ENCODE results near the gene DLG2.
A peak's percentile ranks its signal among the peaks of the same experiment; 100 is the strongest.

The DLG2 gene

DNA sequence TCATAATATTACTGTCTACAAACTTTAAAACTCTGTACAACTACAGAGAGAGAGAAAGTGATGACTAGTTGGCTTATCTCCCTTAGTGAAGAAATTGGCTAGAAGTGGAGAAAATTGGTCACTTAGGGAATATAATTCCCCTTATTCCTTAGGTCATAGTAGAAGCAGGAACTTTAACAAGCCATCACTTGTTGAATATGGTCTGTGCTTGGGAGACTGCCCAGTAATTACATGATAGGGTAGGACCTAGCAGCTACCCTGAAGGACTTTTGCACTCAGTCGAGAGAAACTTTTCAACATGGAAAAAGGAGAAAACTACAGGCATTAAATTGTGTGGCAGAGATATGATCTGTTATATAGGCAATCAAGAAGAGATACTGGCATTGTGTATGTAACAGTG, 1764.5 kb downstream of the DLG2 start:
- no peak for DNase-seq

DNA sequence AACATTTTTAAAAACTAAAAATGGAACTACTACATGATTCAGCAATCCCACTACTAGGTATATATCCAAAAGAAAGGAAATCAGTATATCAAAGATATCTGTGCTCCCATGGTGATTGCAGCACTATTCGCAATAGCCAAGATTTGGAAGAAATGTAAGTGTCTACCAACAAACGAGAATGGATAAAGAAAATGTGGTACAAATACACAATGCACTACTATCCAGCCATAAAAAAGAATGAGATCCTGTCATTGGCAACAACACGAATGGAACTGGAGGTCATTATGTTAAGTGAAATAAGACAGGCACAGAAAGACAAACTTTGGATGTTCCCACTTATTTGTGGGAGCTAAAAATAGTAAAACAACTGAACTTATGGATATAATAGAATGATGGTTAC, 1765.1 kb downstream of the DLG2 start:
- DNase-seq, result no peak

DNA sequence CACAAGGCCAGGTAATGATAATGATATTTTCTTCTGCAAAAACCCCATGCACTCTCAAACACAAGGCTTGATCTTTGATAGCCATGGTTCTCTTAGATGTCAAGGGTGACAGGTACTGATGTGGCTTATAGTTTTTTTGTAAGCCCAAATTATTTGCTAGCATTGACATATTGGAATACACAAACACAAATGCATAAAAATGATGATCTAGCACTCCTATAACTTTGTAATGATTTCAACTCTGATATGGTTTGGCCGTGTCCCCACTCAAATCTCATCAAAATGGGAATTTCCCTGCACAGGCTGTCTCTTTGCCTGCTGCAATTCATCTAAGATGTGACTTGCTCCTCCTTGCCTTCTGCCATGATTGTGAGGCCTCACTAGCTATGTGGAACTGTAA, 1768.5 kb downstream of the DLG2 start:
- DNase-seq, result no peak

DNA sequence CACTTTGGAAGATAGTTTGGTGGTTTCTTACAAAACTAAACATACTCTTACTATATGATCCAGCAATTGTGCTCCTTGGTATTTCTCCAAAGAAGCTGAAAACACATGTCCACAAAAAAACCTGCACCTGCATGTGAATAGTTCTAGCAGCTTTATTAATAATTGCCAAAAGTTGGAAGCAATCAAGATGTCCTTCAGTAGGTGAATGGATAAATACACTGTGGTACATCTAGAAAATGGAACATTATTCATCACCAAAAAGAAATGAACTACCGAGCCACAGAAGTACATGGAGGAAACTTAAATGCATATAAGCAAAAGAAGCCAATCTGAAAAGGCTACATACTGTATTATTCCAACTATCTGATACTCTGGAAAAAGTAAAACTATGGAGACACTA, 1771.9 kb downstream of the DLG2 start:
- DNase-seq, result no peak

DNA sequence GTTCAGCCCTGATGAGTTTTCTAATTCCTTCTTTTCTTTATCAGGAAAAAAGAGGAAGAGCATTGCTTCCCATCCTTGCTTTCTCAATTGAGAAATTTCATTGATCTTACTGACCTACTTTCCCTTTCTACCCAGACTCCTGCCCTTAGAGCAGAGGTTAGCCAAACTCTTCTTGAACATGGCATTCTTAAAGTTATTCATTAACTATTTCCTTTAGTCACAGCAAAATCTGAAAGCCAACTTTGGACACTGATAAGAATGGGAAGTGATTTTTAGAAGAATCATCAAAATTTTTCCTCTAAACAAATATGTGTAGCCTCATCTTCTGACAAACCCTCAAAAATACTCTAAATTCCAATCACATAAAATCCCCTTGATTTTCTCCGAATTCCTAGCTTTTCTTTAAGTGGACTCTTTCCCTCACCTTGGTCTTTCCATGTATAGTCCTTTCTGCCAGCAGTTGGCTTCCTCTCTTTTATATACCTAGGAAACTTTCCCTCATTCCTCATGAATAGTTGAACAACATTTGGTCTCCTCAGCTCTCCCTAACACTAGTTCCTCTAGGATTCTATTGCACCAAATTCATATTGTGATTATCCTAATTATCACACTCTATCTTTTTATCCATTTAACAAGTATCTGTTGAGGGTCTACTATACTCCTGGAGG, 1774.2 kb downstream of the DLG2 start:
- no peak for DNase-seq

DNA sequence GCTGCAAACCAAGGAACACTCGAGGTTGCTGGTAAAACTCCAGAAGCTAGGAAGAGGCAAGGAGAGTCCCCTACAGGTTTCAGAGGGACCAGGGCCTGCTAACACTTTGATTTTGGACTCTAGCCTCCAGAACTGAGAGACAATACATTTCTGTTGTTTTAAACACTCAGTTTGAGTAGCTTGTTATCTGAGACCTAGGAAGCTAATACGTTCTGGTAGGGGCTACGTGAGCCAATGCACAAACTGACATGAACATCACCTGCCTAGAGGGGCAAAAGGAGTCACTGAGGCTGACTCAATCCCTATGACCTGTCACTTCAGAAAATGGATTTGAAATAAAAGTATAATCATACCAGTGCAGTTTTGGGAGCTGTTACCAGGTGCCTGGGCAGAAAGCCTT, 1775.1 kb downstream of the DLG2 start:
- no peak for DNase-seq

DNA sequence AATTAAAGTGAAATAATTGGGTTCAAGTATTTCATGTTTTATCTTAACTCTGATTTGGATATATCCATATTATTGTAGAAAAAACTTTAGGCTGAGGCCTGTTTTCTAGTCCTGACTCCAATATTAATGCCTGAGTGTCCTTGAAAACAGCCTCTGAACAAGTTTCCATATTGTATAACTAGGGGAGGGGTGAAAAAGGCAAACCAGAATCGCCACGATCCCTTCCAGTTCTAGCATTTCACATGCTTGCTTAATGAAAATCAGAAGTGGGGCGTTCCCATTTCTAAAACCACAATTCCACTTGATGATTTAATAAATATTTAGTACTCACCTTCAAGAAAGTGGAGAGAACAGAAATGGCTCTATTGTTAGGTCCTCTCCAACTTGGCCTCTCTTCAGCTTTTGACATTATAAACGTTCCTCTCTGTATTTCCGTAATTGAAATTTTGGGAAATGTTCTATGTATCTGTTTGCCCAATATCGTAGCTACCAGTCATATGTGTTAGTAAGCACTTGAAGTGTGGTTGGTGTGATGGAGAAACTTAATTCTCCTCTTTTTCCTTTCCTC, 1779.6 kb downstream of the DLG2 start:
- no peak for DNase-seq

DNA sequence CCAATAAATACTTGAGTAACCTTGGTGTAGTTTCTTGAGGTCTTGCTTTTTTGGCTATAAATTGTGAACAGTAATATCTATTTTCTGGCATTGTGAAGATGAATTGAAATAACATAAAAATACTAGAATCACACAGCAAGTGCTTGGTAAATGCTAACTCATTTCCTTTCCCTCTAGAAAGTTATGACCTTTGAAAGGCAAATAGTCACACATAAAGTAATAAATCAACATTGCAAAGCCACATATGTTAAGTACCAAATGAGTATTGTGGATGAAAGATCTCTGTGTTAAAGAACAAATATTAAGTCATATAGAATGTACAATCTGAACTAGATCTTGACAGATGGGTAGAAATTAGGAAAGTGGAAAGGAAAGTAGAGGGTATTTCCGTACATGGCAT, 1781.3 kb downstream of the DLG2 start:
- no peak for DNase-seq

DNA sequence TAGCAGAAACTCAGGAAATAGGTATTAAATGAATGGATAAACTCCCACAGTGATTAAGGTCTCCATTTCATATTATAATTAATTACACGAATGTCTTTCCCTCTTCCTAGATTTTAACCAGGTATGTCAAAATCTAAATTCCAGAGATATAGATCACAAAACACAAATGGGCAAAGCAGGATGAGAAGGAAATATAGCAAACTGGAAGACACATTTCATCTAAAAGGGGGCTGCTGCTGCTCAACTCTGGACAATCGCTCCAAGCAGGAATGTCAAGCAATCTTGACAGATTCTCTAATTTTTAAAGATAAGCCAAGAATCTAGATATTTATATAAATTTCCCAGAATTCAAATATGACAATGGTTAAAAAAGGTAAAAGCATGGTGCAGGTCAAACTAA, 1786.8 kb downstream of the DLG2 start:
- DNase-seq, result no peak

DNA sequence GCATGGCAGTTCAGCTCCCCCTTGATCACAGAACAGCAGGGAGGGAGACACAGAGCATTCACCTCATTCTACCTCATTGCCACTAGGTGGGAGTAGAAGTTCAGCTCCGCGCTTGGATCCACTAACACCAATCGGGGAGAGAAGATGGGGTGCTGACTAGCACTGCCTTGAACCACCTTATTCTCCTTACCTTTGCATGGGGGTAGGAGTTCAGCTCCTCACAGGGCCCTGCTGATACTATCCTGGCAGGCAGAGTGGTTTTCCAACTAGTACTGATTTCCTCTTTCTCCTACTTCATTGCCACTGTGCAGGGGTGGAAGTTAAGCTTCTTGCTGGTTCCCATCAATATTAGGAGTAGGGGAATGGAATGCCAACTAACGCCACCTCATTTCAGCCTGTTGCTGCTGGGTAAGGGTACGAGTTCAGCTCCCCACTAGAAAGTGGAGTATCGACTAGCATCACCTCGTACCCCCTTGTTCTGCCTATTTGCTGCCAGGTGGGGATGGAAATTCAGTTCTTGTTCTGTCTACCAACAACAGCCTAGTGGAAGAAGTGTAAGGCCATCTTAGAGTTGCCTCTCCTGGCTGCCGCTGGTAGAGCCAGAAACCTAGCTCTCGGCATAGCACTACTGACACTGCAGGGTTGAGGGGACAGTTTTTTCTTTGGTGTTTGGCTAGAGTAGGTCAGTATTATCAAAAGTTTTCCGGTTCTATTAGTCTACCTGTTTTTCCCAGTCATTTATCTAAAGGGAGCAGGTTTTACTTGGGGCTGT, 1790.1 kb downstream of the DLG2 start:
- DNase-seq, result peak; percentile 23

DNA sequence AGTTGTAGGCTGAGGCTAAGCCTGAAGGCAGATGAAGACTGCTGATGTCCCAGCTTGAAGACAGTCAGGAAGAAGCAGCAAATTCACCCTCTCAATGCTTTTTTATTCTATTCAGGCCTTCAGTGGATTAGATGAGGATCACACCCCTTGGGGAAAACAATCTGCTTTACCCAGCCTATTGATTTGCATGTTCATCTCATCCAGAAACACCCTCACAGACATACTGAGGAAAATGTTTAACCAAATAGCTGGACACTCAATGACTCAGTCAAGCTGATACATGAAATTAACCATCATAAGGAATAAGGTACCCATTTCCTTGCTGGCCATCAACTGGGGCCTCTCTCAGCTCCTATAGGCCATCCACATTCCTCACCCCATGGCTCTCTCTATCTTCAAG, 1791.1 kb downstream of the DLG2 start:
- no peak for DNase-seq

DNA sequence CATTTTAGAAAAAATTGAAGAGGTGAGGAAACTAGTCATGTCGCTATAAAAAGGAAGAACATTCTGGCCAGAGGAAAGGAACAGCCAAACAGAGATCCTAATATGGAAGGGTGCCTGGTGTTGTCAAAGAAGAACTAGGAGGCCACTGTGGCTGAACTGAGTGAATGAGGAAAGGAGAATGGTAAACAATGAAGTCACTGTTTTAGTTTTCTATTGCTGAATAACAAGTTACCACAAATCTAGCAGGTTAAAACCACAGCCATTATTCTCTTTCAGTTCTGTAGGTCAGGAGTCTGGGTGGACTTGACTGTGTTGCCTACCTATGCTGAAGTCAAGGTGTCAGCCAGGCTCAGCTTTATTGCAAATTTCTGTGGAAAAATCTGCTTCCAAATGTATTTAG, 1791.7 kb downstream of the DLG2 start:
- no peak for DNase-seq

DNA sequence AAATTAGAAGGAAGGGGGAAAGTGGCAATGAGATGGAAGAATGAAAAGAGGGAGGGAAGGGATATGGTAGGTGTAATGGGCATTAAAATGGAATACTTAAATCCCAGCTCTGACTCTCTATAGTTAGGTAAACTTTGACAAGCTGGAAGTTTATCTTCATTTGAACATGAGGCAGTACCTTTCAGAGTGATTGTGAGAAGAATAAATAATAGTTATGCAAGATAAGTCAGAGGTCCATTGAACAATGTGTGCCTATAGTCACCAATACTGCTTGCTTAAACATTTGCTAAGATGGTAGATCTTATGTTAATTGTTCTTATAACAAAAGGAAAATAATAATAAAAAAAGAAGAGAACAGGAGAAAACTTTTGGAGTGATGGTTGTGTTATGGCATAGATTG, 1795.2 kb downstream of the DLG2 start:
- no peak for DNase-seq

DNA sequence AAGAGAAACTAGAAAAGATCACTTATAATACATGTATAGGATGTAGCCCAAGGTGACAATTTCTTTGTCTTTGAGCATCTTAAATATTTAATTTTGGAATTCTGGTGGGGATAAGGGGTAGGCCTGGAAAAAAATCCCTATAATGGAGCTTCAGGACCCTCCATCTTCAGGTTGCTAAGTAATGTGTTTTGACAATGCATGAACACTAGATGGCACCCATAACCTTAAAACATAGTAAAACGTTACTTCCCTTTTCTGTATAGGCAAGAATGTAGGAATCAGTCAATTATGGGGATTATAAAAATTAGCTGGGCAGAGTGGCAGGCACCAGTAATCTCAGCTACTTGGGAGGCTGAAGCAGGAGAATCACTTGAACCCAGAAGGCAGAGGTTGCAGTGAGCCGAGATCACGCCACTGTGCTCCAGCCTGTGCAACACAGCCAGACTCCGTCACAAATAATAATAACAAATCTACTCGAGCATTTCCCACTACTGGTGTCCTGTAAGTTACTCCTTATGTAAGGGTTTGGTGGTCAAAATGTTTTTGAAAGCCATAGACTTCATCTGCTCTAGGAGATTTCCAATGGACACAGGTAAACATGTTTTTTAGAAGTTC, 1799.1 kb downstream of the DLG2 start:
- DNase-seq, result peak; percentile 3

DNA sequence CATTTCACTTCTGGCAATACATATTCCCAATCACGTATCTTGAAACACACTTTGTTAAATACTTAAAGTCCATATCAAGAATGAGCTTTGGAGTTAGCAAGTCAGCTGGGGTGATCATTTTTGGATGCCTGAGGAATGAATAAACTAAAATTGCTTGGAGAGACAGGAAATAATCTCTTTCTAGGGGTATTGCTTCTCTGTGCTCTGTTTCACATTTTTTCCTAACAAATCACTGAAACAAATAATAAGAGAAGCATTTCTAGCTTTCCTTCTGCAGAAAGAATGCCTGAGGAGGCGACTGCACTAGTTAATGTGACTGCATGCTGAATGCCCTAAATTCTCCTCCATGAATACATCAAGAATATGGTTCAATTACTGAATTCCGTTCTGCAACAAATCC, 1799.6 kb downstream of the DLG2 start:
- no peak for DNase-seq

DNA sequence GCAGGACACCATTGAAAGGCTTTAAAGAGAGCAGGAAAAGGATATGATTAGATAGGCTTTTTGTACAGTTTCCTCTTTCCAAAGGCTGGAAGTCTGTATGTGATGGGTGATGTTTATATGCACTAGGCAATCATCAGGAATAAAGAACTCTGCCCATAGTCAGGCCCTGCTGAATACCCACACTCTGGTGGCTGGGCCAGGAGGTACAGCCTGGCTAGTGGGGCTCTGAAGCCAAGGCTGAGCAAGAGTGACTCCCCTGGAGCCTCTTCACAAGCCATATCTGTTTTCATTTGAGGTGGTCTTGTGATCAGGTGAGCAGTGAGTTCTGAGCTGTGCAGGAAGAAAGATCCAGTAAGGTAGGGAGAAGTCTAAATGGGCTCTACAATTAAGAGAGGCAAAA, 1801.1 kb downstream of the DLG2 start:
- no peak for DNase-seq

DNA sequence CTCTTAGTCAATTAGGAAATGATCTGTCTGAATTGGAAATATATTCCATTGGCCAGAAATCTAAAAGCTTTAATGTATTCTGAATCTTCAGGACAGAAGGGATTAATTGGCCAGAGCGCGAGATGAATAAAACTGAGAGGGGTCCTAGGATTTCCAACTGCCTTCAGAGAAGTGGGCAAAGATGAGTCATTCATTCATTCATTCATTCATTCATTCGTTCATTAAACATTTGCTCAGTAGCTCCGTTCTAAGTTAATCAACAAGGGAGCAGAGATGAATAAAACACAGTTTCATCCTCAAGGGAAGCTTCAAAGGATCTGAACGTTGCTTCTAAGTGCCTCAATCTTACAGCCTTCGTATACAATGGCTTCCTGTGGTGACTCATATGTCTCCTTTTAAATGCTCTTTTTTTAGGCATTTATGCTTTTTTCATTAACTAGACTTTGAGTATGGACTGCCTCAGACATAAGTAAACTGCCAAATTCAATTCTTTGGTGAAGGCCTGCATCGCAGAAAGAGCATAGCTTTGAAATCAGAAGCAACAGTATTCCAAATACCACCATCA, 1803.6 kb downstream of the DLG2 start:
- no peak for DNase-seq

DNA sequence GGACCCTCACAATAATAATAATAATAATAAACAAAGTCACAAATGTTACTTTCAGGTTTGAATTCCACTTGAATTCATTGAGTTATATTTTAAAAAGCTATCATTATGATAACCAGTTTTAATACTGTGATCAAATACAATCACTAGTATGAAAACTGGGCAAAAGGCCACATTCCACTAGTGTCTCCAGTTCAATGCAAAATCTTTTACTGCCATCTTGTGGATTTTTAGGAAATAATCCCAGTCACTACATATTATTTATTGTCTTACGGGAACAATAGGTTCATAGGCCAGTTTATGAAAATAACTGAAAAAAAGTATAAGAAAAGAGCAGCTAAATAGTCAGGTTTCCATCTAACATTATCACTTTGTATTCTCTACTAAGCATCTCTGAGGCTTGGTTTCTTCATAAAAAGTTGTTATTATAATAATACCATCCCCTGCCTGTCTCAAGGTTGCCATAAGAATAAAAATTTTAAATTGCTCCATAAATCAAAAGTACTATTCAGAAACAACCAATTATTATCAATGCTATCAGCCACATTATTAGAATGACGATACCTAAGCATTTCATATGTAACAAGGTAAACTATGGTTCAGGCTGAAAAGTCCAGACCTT, 1807.1 kb downstream of the DLG2 start:
- DNase-seq, result peak; percentile 35

DNA sequence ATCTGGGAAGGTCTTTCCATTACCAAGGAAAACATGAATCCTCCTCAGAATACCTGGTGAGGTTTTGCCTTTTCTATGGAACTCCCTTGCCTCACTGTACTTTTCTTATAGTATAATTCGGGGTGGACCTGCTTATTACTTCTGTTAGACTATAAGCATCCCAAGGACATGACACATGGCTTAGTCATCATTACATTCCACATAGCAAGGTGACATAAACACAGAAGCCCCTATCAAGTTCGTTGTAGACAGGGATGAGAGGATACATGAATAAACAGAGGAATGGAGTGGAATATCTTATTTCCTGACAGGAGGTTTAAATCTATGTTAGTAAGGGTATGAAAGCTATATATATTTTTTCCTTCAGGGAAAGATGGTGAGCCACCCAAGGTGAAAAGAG, 1808.8 kb downstream of the DLG2 start:
- no peak for DNase-seq

DNA sequence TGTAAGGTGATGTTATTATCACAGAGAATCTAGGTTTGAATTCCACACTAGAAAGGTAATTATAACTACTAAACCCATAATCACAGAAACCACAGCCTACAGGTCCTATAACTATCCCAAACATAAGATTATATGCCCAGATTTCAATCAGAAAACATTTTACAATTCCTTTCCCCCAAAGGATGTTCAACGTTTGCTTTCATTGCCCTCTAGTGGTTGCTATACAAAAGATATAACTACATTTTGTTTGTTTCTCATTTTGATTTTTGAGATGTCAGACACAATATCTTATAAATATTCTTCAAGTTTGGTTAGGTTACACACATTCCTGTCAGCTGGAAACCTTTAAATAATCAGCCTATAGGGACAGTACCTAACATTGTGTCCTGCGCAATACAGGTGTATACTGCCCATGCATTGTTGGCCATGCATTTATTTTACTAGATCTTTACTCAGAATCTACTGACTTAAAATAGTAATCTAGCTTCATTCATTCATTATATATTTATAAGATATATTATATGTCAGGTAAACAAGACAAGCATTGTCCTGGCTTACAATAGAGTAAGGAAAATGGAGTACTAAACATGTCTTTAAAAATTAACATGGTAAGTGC, 1810.5 kb downstream of the DLG2 start:
- DNase-seq, result peak; percentile 3

DNA sequence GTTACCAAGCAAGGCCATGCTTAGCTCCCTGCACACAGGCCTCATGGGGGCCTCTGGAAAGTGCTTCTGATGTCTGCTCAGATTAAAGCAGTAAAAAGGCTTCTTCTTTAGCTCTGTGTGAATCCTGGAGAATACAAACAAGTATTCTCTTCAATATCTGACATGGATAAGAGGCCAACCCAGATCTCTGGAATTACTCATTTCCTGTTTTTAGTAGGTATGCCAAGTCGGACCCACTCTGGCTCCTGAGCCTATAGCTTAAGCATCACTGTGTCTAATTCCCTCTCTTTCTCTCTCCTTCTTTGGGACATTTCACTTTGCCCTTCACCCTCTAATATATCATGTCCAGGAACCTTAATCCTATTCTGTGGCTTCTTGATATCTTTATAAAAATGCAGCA, 1811.4 kb downstream of the DLG2 start:
- DNase-seq, result no peak

DNA sequence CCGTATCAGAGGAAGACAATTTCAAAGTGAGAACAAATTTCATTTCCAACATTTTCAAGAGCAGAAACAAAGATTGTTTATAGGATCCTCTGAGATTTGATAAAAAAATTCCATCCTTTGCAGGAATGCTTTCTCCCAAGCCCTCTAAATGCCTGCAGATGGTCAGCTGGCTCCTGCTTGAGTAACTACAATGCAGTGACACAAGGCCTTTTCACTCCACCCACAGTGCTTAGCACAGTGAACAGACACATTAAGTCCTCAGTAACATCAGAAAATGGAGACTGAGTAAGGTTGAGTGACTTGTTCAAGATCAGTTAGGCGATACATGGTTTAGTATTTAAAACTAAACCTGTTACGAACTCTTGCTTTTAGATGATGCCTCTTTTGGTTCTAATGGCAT, 1813.8 kb downstream of the DLG2 start:
- DNase-seq, result no peak

DNA sequence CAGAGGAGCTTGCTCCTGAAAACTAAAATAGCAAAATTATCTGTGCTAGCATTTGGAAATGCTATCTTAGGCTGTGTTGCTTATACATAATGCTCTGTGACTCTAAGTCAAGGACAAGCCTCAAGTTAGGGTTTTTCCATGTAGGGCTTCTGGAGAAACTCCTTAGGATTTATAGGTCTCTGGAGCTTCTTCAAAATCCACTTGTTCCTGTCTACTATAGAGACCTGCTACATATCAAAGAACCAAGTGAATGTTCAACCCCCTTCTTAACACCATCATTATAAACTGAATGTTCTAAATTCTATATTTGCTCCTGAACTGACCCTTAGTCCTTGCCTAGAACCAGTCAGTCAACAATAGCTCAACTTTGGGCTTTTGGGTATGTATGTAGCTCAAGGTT, 1817.9 kb downstream of the DLG2 start:
- DNase-seq, result no peak
